Activated naive CD8-positive, alpha-beta T cell treated with anti-CD3 and anti-CD28 coated beads, Interleukin-2, amount 50 U/mL, for 24 hours (primary cell): ENCODE results near the gene NHS.

Source experiments
- ATAC-seq: fragments of 150-1000 bp; cut with Tn5 transposase; one replicate; pipeline ENCODE4 v1.10.0; 2021
- DNase-seq: peaks from one replicate; pipeline ENCODE4 v3.0.0; 2021
- H3K27ac Mint-ChIP-seq: one replicate; pipeline ENCODE4 v1.8.0; 2021; ENCODE audit warnings: mild to moderate bottlenecking, mixed read lengths
- H3K27me3 Mint-ChIP-seq: one replicate; pipeline ENCODE4 v1.8.0; 2021; ENCODE audit warnings: mixed read lengths
- H3K36me3 Mint-ChIP-seq: one replicate; pipeline ENCODE4 v1.8.0; 2021; ENCODE audit warnings: low read depth, mixed read lengths
- H3K4me1 Mint-ChIP-seq: one replicate; pipeline ENCODE4 v1.8.0; 2021; ENCODE audit warnings: mixed read lengths
- H3K4me3 Mint-ChIP-seq: one replicate; pipeline ENCODE4 v1.8.0; 2021; ENCODE audit warnings: mild to moderate bottlenecking, moderate library complexity, mixed read lengths
- H3K9me3 Mint-ChIP-seq: one replicate; pipeline ENCODE4 v1.8.0; 2021; ENCODE audit warnings: mixed read lengths

NHS gene

GRCh38 chrX:17735406-17735805 lies 360.4 kb downstream of the NHS start:
- ATAC-seq, result no peak
- Mint-ChIP-seq H3K9me3 (no peaks in the 10 kb centered on the region), H3K4me1 (peaks cover 33% of the 10 kb centered on the region), H3K27me3 (peaks cover 2% of the 10 kb centered on the region), H3K36me3 (no peaks in the 10 kb centered on the region), H3K4me3 (no peak overlapping the region), H3K27ac (no peak overlapping the region)
- DNase-seq, result no peak

GRCh38 chrX:17736478-17736855 lies 361.5 kb downstream of the NHS start:
- DNase-seq, result no peak
- H3K4me3 Mint-ChIP-seq, result peak overlapping the region; percentile 76

GRCh38 chrX:17736856-17737709 lies 362.1 kb downstream of the NHS start, which contains the start of gene SCML1:
Gene SCML1 (plus strand): TSS chrX:17737493. CDS start chrX:17744187, 6,694 bp downstream.
- H3K4me3 Mint-ChIP-seq, result peak within 1 kb of the TSS; percentile 83

More at GRCh38 chrX:17736478-17736855, 361.5 kb downstream of the NHS start:
- peaks cover 40% of the 10 kb centered on the region for H3K4me1 Mint-ChIP-seq
- no peaks in the 10 kb centered on the region for H3K9me3 Mint-ChIP-seq
- ATAC-seq, result no peak
- H3K36me3 Mint-ChIP-seq, result no peaks in the 10 kb centered on the region
- peaks cover 2% of the 10 kb centered on the region for H3K27me3 Mint-ChIP-seq
- H3K27ac Mint-ChIP-seq, result peak overlapping the region; percentile 89

GRCh38 chrX:17737710-17737985 lies 362.6 kb downstream of the NHS start:
- Mint-ChIP-seq H3K4me3 (peak overlapping the region; percentile 83), H3K4me1 (peaks cover 41% of the 10 kb centered on the region), H3K27me3 (peaks cover 2% of the 10 kb centered on the region), H3K9me3 (no peaks in the 10 kb centered on the region), H3K27ac (peak overlapping the region; percentile 91), H3K36me3 (no peaks in the 10 kb centered on the region)
- no peak for ATAC-seq
- DNase-seq, result no peak

More at GRCh38 chrX:17736856-17737709, 362.1 kb downstream of the NHS start, which contains the start of gene SCML1:
- Mint-ChIP-seq H3K4me1 (peaks cover 41% of the 10 kb centered on the region), H3K27ac (peak within 1 kb of the TSS; percentile 91), H3K9me3 (no peaks in the 10 kb centered on the region), H3K27me3 (peaks cover 2% of the 10 kb centered on the region), H3K36me3 (no peaks in the 10 kb centered on the region)
- DNase-seq (peak; percentile 87), ATAC-seq (peak; percentile 76)

GRCh38 chrX:17737986-17738713 lies 363.1 kb downstream of the NHS start:
- Mint-ChIP-seq H3K9me3 (no peaks in the 10 kb centered on the region), H3K27me3 (peaks cover 2% of the 10 kb centered on the region), H3K36me3 (no peaks in the 10 kb centered on the region), H3K4me1 (peaks cover 44% of the 10 kb centered on the region), H3K4me3 (peak overlapping the region; percentile 83), H3K27ac (peak overlapping the region; percentile 91)
- ATAC-seq (peak; percentile 44), DNase-seq (peak; percentile 48)

GRCh38 chrX:17738737-17739535 lies 363.9 kb downstream of the NHS start:
- ATAC-seq, result no peak
- no peaks in the 10 kb centered on the region for H3K36me3 Mint-ChIP-seq
- H3K4me1 Mint-ChIP-seq, result peaks cover 48% of the 10 kb centered on the region
- DNase-seq, result no peak
- no peaks in the 10 kb centered on the region for H3K9me3 Mint-ChIP-seq
- peak overlapping the region; percentile 83 for H3K4me3 Mint-ChIP-seq
- peaks cover 2% of the 10 kb centered on the region for H3K27me3 Mint-ChIP-seq
- H3K27ac Mint-ChIP-seq, result peak overlapping the region; percentile 91

GRCh38 chrX:17740137-17741122 lies 365.4 kb downstream of the NHS start:
- Mint-ChIP-seq H3K27ac (no peak overlapping the region), H3K4me1 (peaks cover 48% of the 10 kb centered on the region), H3K36me3 (no peaks in the 10 kb centered on the region), H3K9me3 (no peaks in the 10 kb centered on the region), H3K27me3 (no peaks in the 10 kb centered on the region), H3K4me3 (no peak overlapping the region)
- ATAC-seq (no peak), DNase-seq (no peak)

- Mint-ChIP-seq H3K4me1 (peaks cover 48% of the 10 kb centered on the region), H3K9me3 (no peaks in the 10 kb centered on the region), H3K27ac (no peak overlapping the region), H3K27me3 (no peaks in the 10 kb centered on the region), H3K4me3 (no peak overlapping the region), H3K36me3 (no peaks in the 10 kb centered on the region)
- DNase-seq, result no peak
- ATAC-seq, result no peak
Measured at GRCh38 chrX:17741123-17741511, 366.1 kb downstream of the NHS start.

- Mint-ChIP-seq H3K4me3 (no peak overlapping the region), H3K4me1 (peaks cover 28% of the 10 kb centered on the region), H3K9me3 (no peaks in the 10 kb centered on the region), H3K27ac (no peak overlapping the region), H3K36me3 (no peaks in the 10 kb centered on the region), H3K27me3 (no peaks in the 10 kb centered on the region)
- ATAC-seq, result no peak
- no peak for DNase-seq
Measured at GRCh38 chrX:17743913-17744312, 368.9 kb downstream of the NHS start.

- Mint-ChIP-seq H3K36me3 (no peaks in the 10 kb centered on the region), H3K4me3 (no peak overlapping the region)
Measured at GRCh38 chrX:17744896-17745523, 370.0 kb downstream of the NHS start.

GRCh38 chrX:17747692-17748091 lies 372.7 kb downstream of the NHS start:
- no peaks in the 10 kb centered on the region for H3K9me3 Mint-ChIP-seq
- H3K36me3 Mint-ChIP-seq, result no peaks in the 10 kb centered on the region
- no peaks in the 10 kb centered on the region for H3K27me3 Mint-ChIP-seq
- no peak overlapping the region for H3K27ac Mint-ChIP-seq
- DNase-seq (no peak), ATAC-seq (no peak)
- H3K4me1 Mint-ChIP-seq, result peaks cover 8% of the 10 kb centered on the region
- no peak overlapping the region for H3K4me3 Mint-ChIP-seq

More at GRCh38 chrX:17744896-17745523, 370.0 kb downstream of the NHS start:
- no peak overlapping the region for H3K27ac Mint-ChIP-seq
- DNase-seq (no peak), ATAC-seq (no peak)
- no peaks in the 10 kb centered on the region for H3K27me3 Mint-ChIP-seq
- H3K9me3 Mint-ChIP-seq, result no peaks in the 10 kb centered on the region
- H3K4me1 Mint-ChIP-seq, result peaks cover 20% of the 10 kb centered on the region

- DNase-seq, result no peak
- no peak for ATAC-seq
- no peaks in the 10 kb centered on the region for H3K9me3 Mint-ChIP-seq
- peaks cover 3% of the 10 kb centered on the region for H3K4me1 Mint-ChIP-seq
- no peak overlapping the region for H3K4me3 Mint-ChIP-seq
- H3K27me3 Mint-ChIP-seq, result no peaks in the 10 kb centered on the region
- no peak overlapping the region for H3K27ac Mint-ChIP-seq
- no peaks in the 10 kb centered on the region for H3K36me3 Mint-ChIP-seq
Measured at GRCh38 chrX:17748684-17749083, 373.7 kb downstream of the NHS start.

GRCh38 chrX:17750436-17750835 lies 375.4 kb downstream of the NHS start:
- H3K27me3 Mint-ChIP-seq, result no peaks in the 10 kb centered on the region
- H3K9me3 Mint-ChIP-seq, result no peaks in the 10 kb centered on the region
- H3K36me3 Mint-ChIP-seq, result no peaks in the 10 kb centered on the region
- ATAC-seq (no peak), DNase-seq (no peak)
- no peak overlapping the region for H3K4me3 Mint-ChIP-seq
- H3K4me1 Mint-ChIP-seq, result peaks cover 1% of the 10 kb centered on the region
- H3K27ac Mint-ChIP-seq, result no peak overlapping the region
